KBM-7 (cell line): Measurements from ENCODE around the gene STARD4.

ENCODE experiments used
- DNase-seq: peaks from one replicate; pipeline ENCODE4 v3.0.0-alpha.2; 2015
- in situ Hi-C: fragments of 300-500 bp; cut with MboI; formaldehyde crosslinking; loops from 2 replicates; pipeline ENCODE4 v1.14.3; 2020; ENCODE audit warnings: low sequenced_read_pairs, low pct_unique_long_range_greater_than_20kb, mixed read lengths

The STARD4 gene

GRCh38 chr5:111486926-111487325 is 25.4 kb downstream of the STARD4 start:
- no peak for DNase-seq
- in situ Hi-C loops: no loop called here

- DNase-seq: no peak
- in situ Hi-C loops: no loop called here
These were observed 26.3 kb downstream of the STARD4 start for GRCh38 chr5:111486055-111486454.

GRCh38 chr5:111480346-111480745 is 32.0 kb downstream of the STARD4 start:
- in situ Hi-C loops: no loop called here
- DNase-seq: no peak

- in situ Hi-C loops: no loop called here
- no peak for DNase-seq
These were observed 33.4 kb downstream of the STARD4 start for GRCh38 chr5:111478898-111479297.

DNA sequence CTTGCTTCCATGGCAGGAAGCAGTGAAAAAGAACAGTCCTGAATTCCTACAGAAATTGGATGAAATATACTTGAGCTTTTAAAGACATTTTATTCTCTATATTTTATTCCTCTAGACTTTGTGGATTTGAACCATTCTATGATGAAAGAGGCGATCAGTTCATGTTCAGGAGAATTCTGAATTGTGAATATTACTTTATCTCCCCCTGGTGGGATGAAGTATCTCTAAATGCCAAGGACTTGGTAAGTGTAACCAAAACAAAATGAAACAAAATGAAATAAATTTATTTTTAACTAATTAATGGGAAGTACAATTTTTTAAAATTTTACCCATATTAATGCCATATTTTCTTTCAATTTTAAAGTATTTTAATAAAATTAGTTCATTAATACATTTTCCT is 34.1 kb downstream of the STARD4 start:
- DNase-seq: no peak
- in situ Hi-C loops: no loop called here

GRCh38 chr5:111472579-111472978 is 39.8 kb downstream of the STARD4 start:
- peak; percentile 70 for DNase-seq

GRCh38 chr5:111472096-111472495 is 40.2 kb downstream of the STARD4 start:
- no peak for DNase-seq
- in situ Hi-C loops: no loop called here

More at GRCh38 chr5:111472579-111472978, 39.8 kb downstream of the STARD4 start:
- in situ Hi-C loops: no loop called here

DNA sequence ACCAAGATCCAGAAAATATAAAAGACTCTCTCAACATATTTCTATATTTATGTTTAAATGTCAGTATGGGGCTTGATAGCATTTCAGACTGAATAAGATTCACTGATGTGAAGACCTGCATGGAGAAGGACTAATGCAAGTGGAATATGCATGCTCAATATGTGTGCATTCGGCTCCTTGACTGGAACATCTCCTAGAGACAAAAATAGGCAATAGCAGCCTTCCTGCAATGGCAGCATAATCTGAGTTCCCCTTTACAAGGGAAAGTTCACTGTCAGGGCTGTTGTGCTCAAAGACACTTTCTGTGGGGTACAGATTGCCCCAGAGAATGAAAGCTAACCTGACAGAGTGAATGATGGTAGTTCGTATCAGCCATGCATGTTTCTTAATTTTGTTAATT is 42.4 kb downstream of the STARD4 start:
- in situ Hi-C loops: no loop called here
- DNase-seq: peak; percentile 14

DNA sequence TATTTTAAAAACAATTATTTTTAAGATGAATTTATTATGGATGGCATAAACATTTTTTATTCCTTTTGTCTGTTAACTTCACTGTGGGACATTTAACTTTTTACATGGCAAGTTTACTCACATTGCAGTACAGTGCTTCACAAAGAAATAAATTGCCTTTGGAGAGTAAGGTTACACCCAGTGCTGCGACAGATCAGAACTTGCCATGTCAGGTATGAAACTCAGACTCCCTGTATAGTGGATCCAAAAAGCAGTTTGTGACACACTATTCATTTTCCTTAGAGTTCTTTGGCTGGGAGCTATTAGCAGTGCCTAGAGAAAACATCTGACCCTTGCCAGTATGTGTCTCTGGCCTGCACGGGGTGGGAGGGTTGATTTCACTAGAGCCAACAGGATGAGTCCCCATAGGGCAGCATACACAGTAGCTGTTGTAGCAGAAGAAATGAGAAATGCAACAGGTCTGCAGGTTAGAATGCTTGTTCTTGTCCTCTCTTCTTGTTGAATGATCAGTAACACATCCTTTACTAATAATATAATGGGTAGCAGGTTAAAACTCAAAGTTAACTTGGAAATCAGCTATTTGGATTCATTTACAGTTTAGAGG is 42.9 kb downstream of the STARD4 start:
- in situ Hi-C loops: no loop called here
- DNase-seq: no peak

- DNase-seq: no peak
These were observed 49.0 kb downstream of the STARD4 start for GRCh38 chr5:111463311-111463710.

DNA sequence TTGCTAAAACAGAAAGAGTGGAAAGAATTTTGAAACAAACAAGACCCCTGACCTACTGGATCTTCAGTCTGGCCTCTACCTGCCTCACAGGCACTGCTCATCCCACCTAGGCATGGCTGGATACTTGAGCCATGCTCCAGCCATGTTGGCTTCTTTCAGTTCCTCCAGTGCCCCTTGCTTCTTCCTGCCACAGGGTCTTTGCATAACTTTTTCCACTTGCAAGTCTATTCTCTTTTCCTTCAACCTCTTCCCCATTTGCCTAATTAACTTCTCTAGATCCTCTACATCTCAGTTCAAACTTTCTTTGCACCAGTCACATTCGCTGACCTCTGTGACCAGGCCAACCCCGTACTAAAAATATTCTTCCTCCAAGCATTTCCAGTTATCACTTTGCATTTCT is 50.4 kb downstream of the STARD4 start:
- in situ Hi-C loops: no loop called here
- DNase-seq: no peak

More at GRCh38 chr5:111463311-111463710, 49.0 kb downstream of the STARD4 start:
- in situ Hi-C loops: no loop called here

DNA sequence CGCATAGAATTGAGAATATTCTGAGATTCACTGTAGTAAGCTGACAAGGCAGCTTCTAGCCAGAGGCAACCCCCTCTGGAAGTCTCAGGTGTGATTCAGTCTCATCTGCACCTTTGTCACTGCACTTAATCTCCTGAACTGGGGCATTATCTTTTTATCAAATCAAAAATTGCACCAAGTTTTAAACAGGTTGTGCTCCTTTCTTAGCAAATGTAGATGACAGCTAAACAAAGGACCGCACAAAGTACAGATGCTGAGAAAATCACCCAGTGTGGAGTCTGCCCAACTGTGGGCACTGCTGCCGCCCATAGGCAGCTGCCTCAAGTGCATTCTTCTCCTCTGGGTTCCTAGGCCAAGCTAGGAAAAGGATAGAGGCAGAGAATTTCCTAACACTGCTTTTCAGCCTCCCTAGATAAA is 51.1 kb downstream of the STARD4 start:
- no peak for DNase-seq

DNA sequence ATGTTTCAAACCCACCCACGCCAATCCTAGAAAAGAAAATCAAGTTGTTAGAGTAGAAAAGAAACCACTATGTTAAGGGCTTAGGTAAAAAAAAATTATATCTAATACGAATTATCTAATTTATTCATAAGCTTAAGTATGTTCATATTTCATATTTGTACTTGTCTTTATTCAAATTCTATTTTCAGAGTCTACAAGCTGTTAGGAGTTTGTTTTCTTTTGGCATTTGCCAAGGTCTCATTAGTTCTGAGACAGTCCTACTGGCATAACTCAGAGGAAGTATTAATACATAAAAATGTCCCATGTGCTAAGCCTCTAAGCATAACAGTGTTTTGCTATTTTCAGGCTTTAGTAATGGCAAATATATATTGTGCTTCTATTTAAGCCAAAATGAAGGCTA is 57.6 kb downstream of the STARD4 start:
- DNase-seq: no peak
- in situ Hi-C loops: no loop called here

More for the DNA sequence above, 51.1 kb downstream of the STARD4 start:
- in situ Hi-C loops: no loop called here

DNA sequence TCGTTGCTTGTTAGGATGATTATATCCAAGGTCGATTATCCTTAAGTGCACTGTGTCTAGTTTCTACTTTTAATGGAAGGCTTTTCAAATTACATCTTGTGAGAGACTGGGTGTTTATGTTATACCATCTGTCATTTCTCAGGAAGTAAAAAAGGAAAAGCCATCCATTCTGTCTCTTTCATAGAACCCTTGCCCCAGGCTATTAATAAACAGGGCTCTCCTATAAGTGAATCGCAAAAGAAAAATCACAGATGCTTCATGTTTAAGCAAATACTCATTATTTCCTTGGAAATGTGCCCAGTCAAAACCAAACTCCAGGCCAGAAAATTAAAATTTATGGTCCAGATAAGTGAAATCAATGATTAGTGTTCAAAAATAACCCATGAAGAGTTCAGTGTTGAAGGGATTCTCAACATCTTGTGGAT is 58.1 kb downstream of the STARD4 start:
- DNase-seq: no peak
- in situ Hi-C loops: no loop called here

GRCh38 chr5:111453747-111454146 is 58.6 kb downstream of the STARD4 start:
- in situ Hi-C loops: no loop called here
- DNase-seq: no peak

GRCh38 chr5:111453295-111453694 is 59.0 kb downstream of the STARD4 start:
- in situ Hi-C loops: no loop called here
- no peak for DNase-seq

DNA sequence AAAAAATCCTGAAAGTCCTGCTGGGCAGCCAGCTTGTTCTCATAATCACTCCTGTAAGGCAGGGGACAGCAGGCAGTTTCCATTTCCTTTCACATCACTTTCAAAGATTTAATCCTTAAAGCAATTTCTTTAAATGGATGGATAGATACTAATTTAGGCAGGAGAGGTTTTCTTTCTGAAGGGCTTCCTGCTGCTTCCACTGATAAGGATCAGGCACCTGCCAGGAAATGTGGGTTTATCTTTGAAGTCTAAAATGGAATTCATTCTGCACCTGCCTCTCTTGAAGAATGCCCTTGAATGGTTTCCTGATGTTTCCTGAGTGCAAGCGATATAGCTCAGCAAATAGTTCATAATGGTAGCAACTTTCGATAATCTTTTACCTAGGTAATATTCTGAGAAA is 64.5 kb downstream of the STARD4 start:
- in situ Hi-C loops: no loop called here
- no peak for DNase-seq

- no peak for DNase-seq
- in situ Hi-C loops: no loop called here
These were observed 65.2 kb downstream of the STARD4 start for GRCh38 chr5:111447099-111447498.
